SU-DHL-6 (cell line): ENCODE results near the gene FCHSD2.
"Not testable (repeated sequence)": the region's sequence is repeated elsewhere in the genome, so short reads cannot be mapped to it uniquely, and the experiment has no call there.

Source experiments
- EZH2phosphoT487 ChIP-seq: fragments of 200-600 bp; sonication (generic), shearing (Covaris generic); conservative IDR thresholded peaks from 2 replicates; pipeline ENCODE4 v1.6.1; 2018; ENCODE audit warnings: mild to moderate bottlenecking, antibody characterized with exemption, low read length, moderate library complexity, mixed read lengths
- TF ChIP-seq, protein P1 (sequence below): fragments of 200-600 bp; sonication (generic); IDR thresholded peaks from one replicate; pipeline ENCODE4 v1.5.1; 2017; ENCODE audit warnings: antibody characterized with exemption, mild to moderate bottlenecking, low read length, moderate library complexity; ENCODE audit not compliant: insufficient read depth, poor library complexity, severe bottlenecking

DNA sequence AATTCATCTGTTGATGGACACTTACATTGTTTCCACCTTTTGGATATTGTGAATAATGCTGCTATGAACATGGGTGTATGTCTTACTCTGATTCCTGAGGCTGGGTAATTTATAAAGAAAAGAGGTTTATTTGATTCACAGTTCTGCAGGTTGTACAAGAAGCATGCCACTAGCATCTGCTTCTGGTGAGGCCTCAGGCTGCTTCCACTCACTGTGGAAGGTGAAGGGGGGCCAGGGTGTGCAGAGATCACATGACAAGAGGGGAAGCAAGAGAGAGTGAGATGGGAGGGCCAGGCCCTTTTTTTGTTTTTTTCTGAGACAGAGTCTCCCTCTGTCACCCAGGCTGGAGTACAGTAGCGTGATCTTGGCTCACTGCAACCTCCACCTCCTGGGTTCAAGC lies 335.7 kb downstream of the FCHSD2 start:
- TF ChIP-seq, protein P1, sequence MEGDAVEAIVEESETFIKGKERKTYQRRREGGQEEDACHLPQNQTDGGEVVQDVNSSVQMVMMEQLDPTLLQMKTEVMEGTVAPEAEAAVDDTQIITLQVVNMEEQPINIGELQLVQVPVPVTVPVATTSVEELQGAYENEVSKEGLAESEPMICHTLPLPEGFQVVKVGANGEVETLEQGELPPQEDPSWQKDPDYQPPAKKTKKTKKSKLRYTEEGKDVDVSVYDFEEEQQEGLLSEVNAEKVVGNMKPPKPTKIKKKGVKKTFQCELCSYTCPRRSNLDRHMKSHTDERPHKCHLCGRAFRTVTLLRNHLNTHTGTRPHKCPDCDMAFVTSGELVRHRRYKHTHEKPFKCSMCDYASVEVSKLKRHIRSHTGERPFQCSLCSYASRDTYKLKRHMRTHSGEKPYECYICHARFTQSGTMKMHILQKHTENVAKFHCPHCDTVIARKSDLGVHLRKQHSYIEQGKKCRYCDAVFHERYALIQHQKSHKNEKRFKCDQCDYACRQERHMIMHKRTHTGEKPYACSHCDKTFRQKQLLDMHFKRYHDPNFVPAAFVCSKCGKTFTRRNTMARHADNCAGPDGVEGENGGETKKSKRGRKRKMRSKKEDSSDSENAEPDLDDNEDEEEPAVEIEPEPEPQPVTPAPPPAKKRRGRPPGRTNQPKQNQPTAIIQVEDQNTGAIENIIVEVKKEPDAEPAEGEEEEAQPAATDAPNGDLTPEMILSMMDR = not testable (repeated sequence)
- TF ChIP-seq EZH2phosphoT487 = not testable (repeated sequence)
